ENCODE data around the gene CFHR2.

CFHR2 gene

DNA sequence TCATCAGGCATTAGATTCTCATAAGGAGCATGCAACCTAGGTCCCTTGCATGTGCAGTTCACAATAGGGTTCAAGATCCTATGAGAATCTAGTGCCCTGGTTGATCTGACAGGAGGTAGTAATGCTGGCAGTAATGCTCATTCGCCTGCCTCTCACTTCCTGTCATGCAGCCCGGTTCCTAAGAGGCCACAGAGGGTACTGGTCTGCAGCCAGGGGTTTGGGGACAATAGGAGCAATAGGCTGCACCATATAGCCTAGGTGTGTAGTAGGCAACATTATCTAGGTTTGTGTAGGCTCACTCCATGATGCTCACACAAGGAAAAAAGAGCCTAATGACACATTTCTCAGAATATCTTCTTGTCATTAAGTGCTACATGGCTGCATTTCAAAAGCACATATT is 59.6 kb downstream of the CFHR2 start:
- DNase-seq = no peak

DNA sequence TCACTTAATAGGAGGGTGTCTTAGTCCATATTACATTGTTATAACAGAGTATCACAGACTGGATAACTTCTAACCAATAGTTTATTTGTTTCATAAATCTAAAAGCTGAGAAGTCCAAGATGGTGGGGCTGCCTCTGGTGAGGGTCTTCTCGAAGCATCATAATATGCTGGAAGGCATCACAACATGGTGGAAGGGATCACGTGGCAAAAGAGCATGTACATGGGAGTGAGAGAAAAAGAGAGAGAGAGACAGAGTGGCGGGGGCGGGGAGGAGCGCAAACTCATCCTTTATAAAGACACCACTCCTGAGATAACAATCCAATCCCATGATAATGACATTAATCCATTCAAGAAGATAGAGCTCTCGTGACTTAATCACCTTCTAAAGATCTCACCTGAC is 65.3 kb downstream of the CFHR2 start:
- no peak for DNase-seq
